ENCODE results near the gene IGFBP7.

IGFBP7 gene

DNA sequence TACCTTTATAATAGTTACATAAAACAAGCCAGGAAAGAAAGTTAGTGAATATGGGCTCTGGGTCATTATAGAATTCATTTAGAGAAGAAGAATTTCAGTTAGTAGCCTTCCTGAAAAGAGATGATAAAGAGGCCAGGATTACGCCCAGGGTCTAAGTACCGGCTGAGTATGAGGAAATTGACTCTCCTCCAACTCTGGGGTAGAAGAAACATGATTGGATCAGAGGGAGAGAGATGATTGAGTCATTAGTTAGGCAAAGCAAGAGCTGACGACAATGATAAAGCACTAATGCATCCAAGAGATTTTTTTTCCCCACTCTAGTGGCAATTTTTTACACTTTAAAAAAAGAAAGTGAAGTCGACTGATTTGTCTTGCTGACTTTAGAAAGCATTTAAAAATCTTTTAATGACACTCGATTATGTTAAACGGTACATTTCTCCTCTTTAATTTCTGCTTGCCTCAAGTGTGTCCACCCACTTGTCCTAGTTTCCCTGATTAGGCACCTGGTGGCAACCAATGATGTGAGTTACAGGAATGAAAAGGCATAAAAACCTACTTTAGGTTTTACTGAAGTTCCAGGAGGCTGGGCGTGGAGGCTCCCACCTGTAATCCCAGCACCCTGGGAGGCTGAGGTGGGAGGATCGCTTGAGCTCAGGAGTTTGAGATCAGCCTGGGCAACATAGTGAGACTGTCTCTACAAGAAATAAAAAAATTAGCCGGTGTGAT lies 37.3 kb upstream of the IGFBP7 start:
- TF ChIP-seq CTCF (IDR thresholded peaks at IDR 0.05; ENCODE audit: low read depth, low read length) = no peak
- no peak overlapping the region for H3K4me3 ChIP-seq (ENCODE audit: low read depth, low read length)

DNA sequence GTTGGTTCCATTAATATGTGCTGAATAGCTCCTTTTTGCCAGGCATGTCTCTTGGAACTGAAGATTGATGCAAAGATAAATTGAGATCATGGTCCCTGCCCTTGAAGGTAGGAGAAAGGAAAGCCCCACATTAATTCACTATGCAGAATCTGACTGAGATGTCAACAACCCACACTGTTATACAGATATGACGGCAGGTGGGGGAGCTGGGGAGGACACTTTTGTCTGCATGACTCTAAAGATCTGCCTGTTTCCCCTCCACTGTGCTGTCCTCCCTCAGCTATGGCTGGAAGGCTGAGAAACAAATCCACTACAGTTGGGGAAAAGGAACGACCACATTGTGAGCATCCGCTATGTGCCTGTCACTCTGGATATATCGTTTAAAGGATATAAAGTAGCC lies 36.3 kb upstream of the IGFBP7 start:
- TF ChIP-seq CTCF (IDR thresholded peaks at IDR 0.05; ENCODE audit: low read depth, low read length) = no peak
- H3K4me3 ChIP-seq (ENCODE audit: low read depth, low read length) = no peak overlapping the region

DNA sequence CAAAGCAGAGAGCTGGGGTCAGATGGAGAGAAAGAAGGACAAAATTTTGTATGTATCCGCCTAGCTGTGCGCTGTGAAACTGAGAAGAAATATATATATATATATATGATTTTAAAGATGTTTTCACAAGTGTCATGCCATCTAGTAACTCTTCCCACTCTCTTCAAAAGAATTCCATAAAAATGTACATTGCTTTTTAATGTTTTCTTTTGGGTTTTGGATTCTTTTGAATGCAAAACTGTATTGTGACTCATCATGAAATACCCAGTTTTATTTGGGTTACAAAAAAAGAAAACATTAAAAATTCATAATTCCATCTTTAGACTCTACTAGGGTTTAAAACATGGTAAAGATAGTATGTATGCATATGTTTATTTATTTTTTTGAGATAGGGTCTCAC lies 34.3 kb upstream of the IGFBP7 start:
- no peak overlapping the region for H3K4me3 ChIP-seq (ENCODE audit: low read depth, low read length)
- no peak for TF ChIP-seq CTCF (IDR thresholded peaks at IDR 0.05; ENCODE audit: low read depth, low read length)

- TF ChIP-seq CTCF (IDR thresholded peaks at IDR 0.05; ENCODE audit: low read depth, low read length) = no peak
- no peak overlapping the region for H3K4me3 ChIP-seq (ENCODE audit: low read depth, low read length)
Measured at GRCh38 chr4:57139783-57140182, 29.6 kb upstream of the IGFBP7 start.

DNA sequence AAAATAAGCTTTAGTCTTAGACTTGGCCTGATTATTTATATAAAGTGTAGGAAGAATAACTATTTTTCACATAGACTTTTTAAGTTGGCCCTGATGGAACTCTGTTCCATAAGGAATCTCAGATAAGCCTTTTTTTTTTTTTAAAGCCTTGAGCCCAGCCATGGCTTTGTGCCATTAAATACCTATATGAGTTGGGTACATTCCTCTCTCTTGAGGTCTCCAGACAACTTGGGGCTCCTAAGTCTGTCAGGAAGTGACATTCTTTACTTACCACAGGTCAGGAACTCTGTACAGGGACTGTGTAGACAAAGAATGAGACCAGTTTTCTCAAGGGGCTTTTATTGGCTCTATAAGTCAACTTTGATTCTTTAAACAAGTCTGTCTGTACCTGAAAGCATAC lies 27.1 kb upstream of the IGFBP7 start:
- no peak for TF ChIP-seq CTCF (IDR thresholded peaks at IDR 0.05; ENCODE audit: low read depth, low read length)

DNA sequence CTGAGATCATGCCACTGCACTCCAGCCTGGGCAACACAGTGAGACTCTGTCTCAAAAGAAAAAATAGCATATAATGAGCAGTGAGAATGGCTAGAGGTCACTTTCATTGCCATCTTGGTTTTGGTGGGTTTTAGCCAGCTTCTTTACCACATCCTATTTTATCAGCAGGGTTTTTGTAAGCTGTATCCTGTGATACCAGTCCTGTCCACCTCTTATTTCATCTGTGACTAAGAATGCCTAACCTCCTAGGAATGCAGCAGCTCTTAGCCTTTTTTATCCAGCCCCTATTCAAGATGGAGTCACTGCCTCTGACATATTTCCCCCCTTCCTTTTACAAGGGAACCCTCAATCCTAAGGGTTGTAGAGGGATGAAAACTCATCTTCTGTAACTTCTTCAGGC lies 26.1 kb upstream of the IGFBP7 start:
- no peak for TF ChIP-seq CTCF (IDR thresholded peaks at IDR 0.05; ENCODE audit: low read depth, low read length)
- H3K4me3 ChIP-seq (ENCODE audit: low read depth, low read length) = no peak overlapping the region

More for the DNA sequence above, 27.1 kb upstream of the IGFBP7 start:
- no peak overlapping the region for H3K4me3 ChIP-seq (ENCODE audit: low read depth, low read length)

DNA sequence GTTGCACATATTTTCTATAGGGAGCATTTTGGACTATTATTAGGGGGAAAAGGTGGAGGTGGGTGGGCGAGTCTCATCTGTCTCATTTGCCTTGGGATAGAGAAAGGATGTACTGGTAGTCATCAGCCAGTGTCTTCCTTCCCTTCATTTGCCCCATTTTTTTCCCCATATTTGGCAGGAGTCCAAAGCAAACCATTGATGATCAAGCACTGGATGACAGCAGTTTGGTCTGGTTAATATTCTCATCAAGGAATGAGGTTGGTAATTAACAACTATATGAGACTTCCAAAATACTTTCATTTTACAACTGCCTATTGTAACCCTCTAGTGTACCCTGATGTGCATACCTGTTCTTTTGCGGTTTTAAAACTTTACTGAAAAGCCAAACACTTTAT lies 22.6 kb upstream of the IGFBP7 start:
- no peak overlapping the region for H3K4me3 ChIP-seq (ENCODE audit: low read depth, low read length)
- no peak for TF ChIP-seq CTCF (IDR thresholded peaks at IDR 0.05; ENCODE audit: low read depth, low read length)

All from WI38 (cell line).